SK-N-MC (cell line): ENCODE data around the gene HCN3.

Experiments
- EZH2 ChIP-seq: fragments of 200-600 bp; sonication (generic); IDR thresholded peaks from one replicate; pipeline ENCODE4 v1.6.1; 2017; ENCODE audit warnings: antibody characterized with exemption
- FOXP2 ChIP-seq: optimal IDR thresholded peaks from 2 replicates; pipeline ENCODE3; 2011; ENCODE audit warnings: mild to moderate bottlenecking, moderate library complexity; ENCODE audit not compliant: insufficient read depth; ENCODE audit errors: extremely low read length, control extremely low read depth
- POLR2AphosphoS5 ChIP-seq: IDR thresholded peaks from 2 replicates; pipeline ENCODE4 v1.6.1; 2012; ENCODE audit warnings: mild to moderate bottlenecking, low read depth, low read length, borderline replicate concordance

- TF ChIP-seq POLR2AphosphoS5 (no peak), EZH2 (no peak), FOXP2 (no peak)
Observed at GRCh38 chr1:155279268-155279667, 2.0 kb downstream of the HCN3 start.
